Activated naive CD4-positive, alpha-beta T cell treated with anti-CD3 and anti-CD28 coated beads, Interleukin-2, amount 50 U/mL, for 72 hours (primary cell): ENCODE measurements around the gene CBFA2T2. TPM values are rescaled to one million over a fixed set of nuclear protein-coding genes. Genes with fewer than 3 reads are reported as not detected.
"Not testable (repeated sequence)": the region's sequence is repeated elsewhere in the genome, so short reads cannot be mapped to it uniquely, and the experiment has no call there.

Experiments used
- ATAC-seq, 2 donors: fragments of 150-1000 bp; cut with Tn5 transposase; 2 replicates each; pipeline ENCODE4 v1.10.0; 2021; ENCODE audit warnings: mild to moderate bottlenecking in 2 of 2, moderate library complexity in 2 of 2
- DNase-seq, 2 donors: peaks; one replicate each; pipeline ENCODE4 v3.0.0; 2021 to 2022; ENCODE audit warnings: low spot score in 2 of 2
- H3K27ac Mint-ChIP-seq, 2 donors: one replicate each; pipeline ENCODE4 v1.8.0; 2022; ENCODE audit warnings: mild to moderate bottlenecking in 2 of 2, mixed read lengths in 2 of 2
- H3K36me3 Mint-ChIP-seq, 2 donors: one replicate each; pipeline ENCODE4 v1.8.0; 2022; ENCODE audit warnings: mixed read lengths in 2 of 2
- H3K9me3 Mint-ChIP-seq, 2 donors: one replicate each; pipeline ENCODE4 v1.8.0; 2022; ENCODE audit warnings: mixed read lengths in 2 of 2
- total RNA-seq, 2 donors: library from RNA; stranded (reverse); gene quantifications; one replicate each; pipeline ENCODE4 v1.2.3, GENCODE V29; 2022

CBFA2T2 gene
- total RNA-seq, 2 donors from 2014 or later: 13.7 to 16.3 TPM

DNA sequence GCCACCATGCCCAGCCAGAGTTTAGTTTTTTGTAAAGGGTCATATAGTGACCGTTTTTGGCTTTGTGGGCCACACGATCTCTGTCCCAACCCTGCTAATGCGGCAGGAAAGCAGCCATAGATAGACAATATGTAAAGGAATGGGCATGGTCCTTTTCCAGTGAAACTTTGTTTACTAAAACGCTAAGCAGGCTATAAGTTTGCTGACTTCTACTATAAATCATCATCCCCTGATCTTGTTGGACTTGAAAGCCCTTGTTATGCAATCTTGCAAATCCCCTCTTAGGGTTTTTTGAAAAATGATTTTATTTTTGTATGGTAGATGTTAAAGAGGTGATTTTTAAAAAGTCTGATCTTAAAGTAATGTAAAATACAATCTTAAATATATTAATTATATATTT lies 63.6 kb downstream of the CBFA2T2 start:
- ATAC-seq (no peak), DNase-seq (no peak)
- H3K36me3 Mint-ChIP-seq: peaks cover 6 to 12% of the 10 kb centered on the region in 2 donors
- no peak overlapping the region for H3K27ac Mint-ChIP-seq
- no peaks in the 10 kb centered on the region for H3K9me3 Mint-ChIP-seq

DNA sequence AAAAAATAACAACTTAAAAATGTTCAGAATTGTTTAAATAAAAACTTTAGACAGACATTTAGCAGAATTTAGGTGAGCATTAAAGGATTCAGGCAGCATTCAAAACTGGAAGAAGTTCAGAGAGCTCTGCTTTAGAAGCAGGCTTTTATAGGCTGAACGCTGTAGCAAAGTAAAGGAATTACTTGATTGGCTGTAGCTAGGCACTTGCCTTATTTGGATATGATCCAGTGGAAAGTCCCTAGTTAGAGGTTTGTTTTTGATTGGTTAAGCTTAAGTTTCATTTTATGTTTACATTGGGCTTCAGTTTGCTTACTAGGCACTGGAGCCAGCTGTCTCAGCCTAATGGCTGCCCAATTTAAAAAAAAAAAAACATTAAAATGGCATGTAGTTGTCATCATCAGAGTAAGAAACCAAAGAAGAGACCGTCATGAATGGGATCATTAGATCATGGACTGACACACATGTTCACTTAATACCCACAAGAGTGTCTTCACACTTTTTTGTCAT lies 65.1 kb downstream of the CBFA2T2 start:
- DNase-seq (peak in 1 of 2 donors; percentile 23), ATAC-seq (peak; percentile 99 to 100)
- Mint-ChIP-seq H3K36me3 (peaks cover 7 to 12% of the 10 kb centered on the region in 2 donors), H3K9me3 (no peaks in the 10 kb centered on the region), H3K27ac (peak overlapping the region; percentile 76 to 99)

DNA sequence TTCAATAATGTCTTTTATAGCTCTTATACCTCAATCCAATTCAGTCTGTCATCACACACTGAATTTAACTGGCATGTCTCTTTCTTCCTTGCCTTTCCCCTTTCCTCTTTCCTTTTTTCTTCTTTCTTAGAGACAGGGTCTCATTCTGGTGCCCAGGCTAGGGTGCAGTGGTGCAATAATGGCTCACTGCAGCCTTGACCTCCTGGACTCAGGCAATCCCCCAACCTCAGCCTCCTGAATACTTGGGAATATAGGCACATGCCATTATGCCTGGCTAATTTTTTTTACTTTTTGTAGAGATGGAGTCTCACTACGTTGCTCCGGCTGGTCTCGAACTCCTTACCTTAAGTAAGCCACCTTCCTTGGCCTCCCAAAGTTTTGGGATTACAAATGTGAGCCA lies 65.9 kb downstream of the CBFA2T2 start:
- Mint-ChIP-seq H3K36me3 (peaks cover 7 to 12% of the 10 kb centered on the region in 2 donors), H3K27ac (peak overlapping the region; percentile 36 to 76), H3K9me3 (no peaks in the 10 kb centered on the region)
- DNase-seq: no peak
- ATAC-seq: no peak

DNA sequence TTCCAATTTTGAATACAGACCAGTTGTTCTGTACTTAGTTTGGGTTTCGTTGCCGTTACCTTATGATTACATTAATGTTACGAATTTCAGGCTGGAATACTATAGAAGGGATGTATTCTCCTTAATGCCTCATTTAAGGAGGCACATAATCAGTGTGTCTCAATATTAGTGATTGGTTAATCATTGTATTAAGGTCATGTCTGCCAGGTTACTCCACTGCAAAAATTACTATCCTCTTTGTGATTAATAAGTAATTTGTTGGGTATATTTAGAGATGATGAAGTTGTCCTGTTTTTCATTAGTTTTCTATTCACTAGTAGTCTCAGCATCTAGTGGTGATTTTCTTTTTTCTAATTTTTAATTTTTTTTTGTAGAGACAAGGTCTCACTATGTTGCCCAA lies 66.3 kb downstream of the CBFA2T2 start:
- DNase-seq (no peak), ATAC-seq (no peak)
- Mint-ChIP-seq H3K36me3 (peaks cover 7 to 12% of the 10 kb centered on the region in 2 donors), H3K9me3 (no peaks in the 10 kb centered on the region), H3K27ac (peak overlapping the region in 1 of 2 donors; percentile 76)

DNA sequence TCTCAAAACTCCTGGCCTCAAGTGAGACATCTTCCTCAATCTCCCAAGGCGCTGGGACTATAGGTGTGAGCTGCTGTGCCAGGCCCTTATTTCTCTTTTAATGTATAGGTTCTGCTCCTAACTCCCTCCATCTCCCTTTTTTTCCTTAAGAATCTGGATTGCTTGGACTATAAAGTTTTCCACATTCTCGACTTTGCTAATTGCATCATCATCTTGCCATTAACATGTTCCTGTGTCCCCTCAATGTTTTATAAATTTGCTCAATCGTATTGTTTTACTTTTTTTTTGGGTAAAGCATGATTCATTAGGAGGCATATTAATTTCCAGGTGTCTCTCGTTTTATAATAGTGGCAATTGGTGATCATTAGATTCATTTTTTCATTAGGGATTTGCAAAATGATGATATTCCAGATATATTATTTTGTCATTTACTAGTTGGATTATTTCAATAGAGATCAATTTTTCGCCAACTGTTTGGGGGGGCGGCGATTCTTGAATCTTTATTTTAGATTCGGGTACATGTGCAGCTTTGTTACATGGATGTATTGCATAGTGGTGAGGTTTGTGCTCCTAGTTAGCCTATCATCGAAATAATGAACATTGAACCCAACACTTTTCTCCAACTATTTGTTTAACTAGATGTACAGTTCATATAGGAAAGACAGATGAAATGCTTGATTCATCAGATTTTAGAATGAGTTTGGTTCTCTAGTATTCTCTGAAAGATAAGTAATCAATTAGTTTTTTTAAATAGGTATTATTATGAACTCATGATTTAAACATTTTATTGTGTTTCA lies 68.7 kb downstream of the CBFA2T2 start:
- DNase-seq (no peak), ATAC-seq (no peak)
- peak overlapping the region in 1 of 2 donors; percentile 52 for H3K27ac Mint-ChIP-seq
- no peaks in the 10 kb centered on the region for H3K9me3 Mint-ChIP-seq
- peaks cover 6 to 7% of the 10 kb centered on the region in 2 donors for H3K36me3 Mint-ChIP-seq

DNA sequence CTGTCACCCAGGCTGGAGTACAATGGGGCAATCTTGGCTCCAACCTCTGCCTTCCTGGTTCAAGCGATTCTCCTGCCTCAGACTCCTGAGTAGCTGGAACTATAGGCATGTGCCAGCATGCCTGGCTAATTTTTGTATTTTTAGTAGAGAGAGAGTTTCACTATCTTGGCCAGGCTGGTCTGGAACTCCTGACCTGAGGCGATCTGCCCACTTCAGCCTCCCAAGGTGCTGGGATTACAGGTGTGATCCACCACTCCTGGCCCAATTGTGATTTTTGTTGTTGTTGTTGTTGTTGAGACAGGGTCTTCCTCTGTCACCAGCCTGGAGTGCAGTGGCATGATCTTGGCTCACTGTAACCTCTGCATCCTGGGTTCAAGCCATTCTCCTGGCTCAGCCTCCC lies 69.3 kb downstream of the CBFA2T2 start:
- H3K9me3 Mint-ChIP-seq: no peaks in the 10 kb centered on the region
- DNase-seq (no peak), ATAC-seq (no peak)
- H3K27ac Mint-ChIP-seq: no peak overlapping the region
- H3K36me3 Mint-ChIP-seq: peaks cover 6 to 7% of the 10 kb centered on the region in 2 donors

DNA sequence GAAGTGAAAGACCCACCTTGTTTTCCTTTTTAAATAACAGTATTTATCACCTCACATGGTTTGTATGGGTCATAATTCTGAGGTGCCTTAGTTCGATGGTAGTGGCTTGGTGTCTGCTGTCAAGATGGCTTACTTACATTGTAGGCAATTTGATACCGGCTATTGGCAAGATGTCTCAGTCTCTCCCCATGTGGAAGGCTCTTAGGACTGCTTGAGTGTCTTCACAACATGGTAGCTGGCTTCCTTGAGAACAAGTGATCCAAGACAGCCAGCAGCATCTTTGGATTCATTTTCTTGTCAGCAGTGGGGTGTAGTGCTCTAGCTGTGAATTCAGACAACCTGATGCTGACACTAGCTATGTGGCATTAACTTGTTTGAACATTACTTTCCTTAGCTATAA lies 70.1 kb downstream of the CBFA2T2 start:
- Mint-ChIP-seq H3K9me3 (no peaks in the 10 kb centered on the region), H3K36me3 (peaks cover 6 to 7% of the 10 kb centered on the region in 2 donors), H3K27ac (no peak overlapping the region)
- DNase-seq: no peak
- ATAC-seq: no peak

DNA sequence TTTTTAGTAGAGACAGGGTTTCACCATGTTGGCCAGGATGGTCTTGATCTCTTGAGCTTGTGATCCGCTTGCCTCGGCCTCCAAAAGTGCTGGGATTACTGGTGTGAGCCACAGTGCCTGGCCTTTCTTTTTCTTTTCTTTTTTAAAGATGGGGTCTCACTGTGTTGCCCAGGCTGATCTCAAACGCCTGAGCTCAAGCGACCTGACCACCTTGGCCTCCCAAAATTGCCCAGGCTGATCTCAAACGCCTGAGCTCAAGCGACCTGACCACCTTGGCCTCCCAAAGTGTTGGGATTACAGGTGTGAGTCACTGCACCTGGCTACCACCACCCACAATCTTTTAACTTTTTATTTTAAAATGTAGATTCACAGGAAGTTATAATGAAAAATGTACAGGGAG lies 71.2 kb downstream of the CBFA2T2 start:
- not testable (repeated sequence) for H3K36me3 Mint-ChIP-seq, H3K27ac Mint-ChIP-seq, ATAC-seq, DNase-seq, H3K9me3 Mint-ChIP-seq

DNA sequence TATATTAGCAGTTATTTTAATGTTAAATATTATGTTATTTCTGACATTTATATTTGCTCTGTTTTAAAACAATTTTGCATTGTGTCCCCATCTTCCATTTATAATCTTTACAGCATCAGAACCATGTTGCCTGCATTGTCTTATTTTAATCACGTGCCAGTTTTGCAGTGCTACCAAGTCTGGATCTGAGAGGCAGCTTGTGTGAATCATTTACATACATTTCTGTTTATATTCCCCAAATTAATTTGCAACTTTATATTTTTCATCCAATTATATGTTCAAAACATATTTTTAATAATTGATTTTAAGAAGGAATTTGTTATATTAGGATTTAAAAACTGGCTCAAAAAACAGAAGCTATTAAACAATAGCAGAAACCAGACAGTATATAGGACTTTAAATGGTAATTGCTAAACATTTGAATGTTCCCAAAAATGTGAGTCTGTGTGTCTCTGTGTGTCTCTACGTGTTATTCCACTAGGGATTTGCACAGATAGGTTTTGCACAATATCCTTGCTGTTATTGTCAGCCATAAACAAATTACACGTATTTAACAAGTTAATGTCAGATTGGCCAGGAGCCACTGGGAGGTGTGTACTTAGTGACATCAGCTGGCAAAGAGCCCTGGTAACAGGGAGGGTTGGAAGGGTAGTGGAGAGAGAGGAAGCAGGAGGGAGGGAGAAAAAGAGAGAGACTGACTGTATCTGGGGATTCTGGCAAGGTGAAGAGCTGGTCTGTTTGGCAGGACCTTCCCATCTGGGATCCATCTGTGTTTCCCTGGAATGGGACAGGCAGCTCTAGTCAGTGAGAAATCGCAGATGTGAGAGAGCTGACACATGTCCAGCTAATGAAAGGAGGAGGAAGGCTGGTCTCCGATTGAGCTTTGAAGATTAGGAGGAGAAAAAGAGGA lies 72.1 kb downstream of the CBFA2T2 start:
- Mint-ChIP-seq H3K36me3 (peaks cover 6 to 7% of the 10 kb centered on the region in 2 donors), H3K27ac (no peak overlapping the region), H3K9me3 (no peaks in the 10 kb centered on the region)
- no peak for ATAC-seq
- DNase-seq: no peak

DNA sequence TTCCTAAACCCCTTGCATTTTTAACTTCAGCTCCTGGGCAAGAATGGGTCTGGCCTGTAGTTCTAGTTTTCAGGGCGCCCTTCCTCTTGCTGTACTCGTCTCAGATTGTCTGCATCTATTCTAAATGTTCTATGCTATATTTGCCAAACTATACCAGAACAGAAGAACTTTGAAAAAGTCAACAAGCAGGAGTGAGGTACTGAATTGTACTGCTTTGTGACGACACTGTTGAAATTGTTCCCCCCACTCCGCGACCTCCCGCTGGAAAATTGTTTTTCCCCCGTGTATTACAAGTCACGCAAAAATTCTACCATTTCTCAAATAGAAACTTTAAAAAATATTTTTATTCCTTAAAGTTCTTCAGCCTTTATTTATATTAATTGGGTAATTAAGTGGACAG lies 73.9 kb downstream of the CBFA2T2 start:
- DNase-seq (no peak), ATAC-seq (no peak)
- Mint-ChIP-seq H3K27ac (no peak overlapping the region), H3K36me3 (no peaks in the 10 kb centered on the region), H3K9me3 (no peaks in the 10 kb centered on the region)

DNA sequence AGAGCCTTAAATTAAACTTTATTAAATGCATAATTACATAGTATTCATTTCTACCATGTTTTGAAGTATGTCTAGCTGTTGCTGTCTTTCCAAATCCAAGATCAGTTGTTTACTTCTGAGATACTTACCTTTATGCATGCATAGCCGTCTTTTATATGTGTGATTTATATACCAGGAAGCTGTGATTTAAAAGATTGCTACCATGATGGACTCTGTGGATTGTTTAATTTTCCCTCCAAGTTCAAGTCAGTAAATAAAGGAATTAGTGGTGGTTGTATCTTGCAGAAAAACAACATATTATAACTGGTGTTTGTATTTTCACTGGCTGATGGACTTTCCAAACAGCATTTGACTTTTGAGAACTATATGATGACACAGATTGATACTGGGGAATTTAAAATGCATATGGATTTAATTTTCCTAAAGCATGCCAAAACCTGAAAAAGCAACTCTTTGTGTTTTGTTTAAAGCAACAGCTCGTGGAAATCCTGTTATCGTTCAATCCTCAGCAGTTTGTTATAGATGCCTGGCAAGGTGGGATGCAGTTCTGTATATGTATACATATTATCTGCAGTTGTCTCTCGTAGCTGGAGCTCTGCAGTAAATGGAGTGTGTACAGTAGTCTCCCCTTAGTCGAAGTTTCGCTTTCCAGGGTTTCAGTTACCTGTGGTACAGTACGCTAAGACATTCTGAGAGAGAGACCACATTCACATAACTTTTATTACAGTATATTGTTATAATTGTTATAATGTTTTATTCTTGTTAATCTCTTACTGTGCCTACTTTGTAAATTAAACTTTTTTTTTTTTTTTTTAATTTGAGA lies 77.1 kb downstream of the CBFA2T2 start:
- Mint-ChIP-seq H3K36me3 (no peaks in the 10 kb centered on the region), H3K27ac (no peak overlapping the region), H3K9me3 (no peaks in the 10 kb centered on the region)
- no peak for DNase-seq
- no peak for ATAC-seq

DNA sequence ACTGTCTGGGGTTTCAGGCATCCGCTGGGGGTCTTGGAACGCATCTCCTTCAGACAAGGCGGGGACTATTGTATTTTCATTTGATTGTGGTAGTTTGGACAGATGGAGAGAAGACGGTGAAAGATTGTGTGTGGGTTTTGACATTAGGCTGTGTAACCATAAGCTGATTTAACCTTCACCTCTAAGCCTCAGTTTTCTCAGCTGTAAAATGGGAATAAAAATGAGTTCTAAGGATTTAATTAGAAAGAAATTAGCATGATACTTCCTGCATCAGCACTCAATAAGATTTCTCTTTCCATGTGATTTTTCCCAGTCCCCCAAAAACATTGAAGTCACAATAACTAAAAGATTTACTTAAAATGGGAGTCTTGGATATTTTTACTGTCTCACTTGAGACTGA lies 78.1 kb downstream of the CBFA2T2 start:
- H3K9me3 Mint-ChIP-seq: no peaks in the 10 kb centered on the region
- no peaks in the 10 kb centered on the region for H3K36me3 Mint-ChIP-seq
- no peak for DNase-seq
- H3K27ac Mint-ChIP-seq: no peak overlapping the region
- no peak for ATAC-seq

DNA sequence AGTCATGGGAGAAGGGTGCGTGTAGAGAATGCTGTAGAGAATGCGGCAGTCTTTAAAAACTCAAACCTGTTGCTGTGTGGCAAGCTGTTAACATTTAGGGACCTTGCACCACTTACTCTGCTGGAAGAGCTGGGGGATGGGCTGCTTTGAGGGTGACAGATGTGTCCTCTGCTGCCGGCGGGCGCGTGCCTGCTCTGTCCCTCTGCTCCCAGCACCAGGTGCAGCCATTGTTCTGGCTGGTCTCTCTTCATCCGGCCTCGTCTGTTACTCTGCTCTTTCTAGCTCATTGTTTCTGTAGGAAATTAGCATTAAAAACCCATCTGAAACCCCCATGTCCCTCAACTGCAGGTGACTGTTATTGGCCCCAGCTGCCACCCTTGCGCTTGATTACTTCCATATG lies 78.5 kb downstream of the CBFA2T2 start:
- DNase-seq (no peak), ATAC-seq (no peak)
- Mint-ChIP-seq H3K36me3 (no peaks in the 10 kb centered on the region), H3K27ac (no peak overlapping the region), H3K9me3 (no peaks in the 10 kb centered on the region)

DNA sequence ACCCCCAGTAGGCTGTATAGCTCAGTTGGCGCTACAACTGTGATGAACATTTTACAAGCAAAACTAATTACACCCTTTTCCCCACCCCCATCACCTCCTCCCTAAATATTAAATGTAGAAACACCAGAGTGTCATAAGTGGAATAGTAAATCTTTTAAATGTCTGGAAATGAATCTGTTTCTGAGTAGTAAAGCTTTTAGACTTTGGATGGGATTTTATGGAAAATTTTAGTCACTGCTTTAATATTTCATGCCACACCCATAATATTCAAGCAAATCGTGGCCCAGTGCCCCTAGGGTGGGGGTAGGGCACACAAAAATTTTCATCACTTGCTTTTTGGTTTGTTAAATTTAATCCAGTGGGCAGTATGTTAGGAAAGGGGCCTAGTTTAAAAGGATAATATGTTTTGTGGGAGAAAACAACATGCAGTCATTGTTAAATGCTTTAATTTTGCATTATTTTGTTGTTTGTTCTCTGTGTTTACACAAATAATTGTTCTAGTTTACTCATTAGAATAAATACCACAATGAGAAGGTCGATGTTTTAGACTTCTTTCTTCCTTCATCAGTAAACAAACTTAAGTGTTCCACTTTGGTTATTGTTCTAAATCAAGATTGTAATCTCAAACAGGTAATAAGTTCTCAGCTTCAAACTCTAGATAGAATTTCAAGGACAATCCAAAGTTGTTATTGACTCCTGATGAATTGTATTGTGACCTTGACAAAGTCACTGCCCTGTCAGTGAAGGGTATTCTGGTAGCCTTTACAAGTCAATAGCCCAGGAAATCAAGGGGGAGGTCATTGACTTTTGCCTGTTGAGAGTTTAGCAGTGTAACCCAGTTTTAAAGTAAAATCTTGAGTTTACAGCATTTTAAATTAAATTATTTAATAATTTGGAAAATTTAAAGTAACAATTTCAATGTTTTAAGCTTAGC lies 79.2 kb downstream of the CBFA2T2 start:
- no peaks in the 10 kb centered on the region for H3K9me3 Mint-ChIP-seq
- no peak for DNase-seq
- ATAC-seq: no peak
- no peak overlapping the region for H3K27ac Mint-ChIP-seq
- no peaks in the 10 kb centered on the region for H3K36me3 Mint-ChIP-seq

DNA sequence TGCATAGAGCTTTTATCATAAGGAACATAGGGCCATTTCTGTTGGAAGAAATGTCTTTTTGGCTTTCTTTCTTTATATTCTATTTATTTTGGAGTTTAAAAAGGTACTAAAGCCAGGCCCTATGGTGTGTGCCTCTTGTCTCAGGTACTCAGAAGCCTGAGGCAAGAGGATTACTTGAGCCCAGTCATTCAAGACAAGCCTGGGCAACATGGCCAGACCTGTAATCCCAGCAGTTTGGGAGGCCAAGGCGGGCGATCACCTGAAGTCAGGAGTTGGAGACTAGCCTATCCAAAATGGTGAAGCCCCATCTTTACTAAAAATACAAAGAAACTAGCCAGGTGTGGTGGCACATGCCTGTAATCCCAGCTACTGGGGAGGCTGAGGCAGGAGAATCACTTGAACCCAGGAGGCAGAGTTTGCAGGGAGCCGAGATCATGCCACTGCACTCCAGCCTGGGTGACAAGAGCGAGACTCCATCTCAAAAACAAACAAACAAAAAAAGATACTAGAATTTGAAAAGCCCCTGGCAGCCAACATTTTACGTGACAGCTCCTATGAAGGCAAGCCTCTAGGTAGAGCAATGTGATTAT lies 80.0 kb downstream of the CBFA2T2 start:
- H3K27ac Mint-ChIP-seq: no peak overlapping the region
- H3K9me3 Mint-ChIP-seq: no peaks in the 10 kb centered on the region
- no peak for ATAC-seq
- DNase-seq: no peak
- no peaks in the 10 kb centered on the region for H3K36me3 Mint-ChIP-seq
